GM12878 (cell line): ENCODE data around the gene MDM1. TPM values are rescaled to one million over a fixed set of nuclear protein-coding genes. Genes with fewer than 3 reads are reported as not detected.

Experiments used
- ATAC-seq: fragments of 200-7000 bp; cut with Tn5 transposase; 3 replicates; pipeline ENCODE4 v1.9.1; 2020; ENCODE audit warnings: mild to moderate bottlenecking, moderate library complexity
- BruUV-seq: library from RNA; stranded (reverse); fragments of 400-500 nt; replicated peaks from 2 replicates; lab custom pipeline; 2021; lab: Mats Ljungman, UMichigan
- CTCF ChIA-PET: fragments of 300-600 bp; sonication (Branson Sonifier 250); formaldehyde crosslinking; extraction: SDS; loops from one replicate; lab custom pipeline; 2021; ENCODE audit warnings: inconsistent platforms; lab: Yijun Ruan, JAX
- POLR2A ChIA-PET: fragments of 350-600 bp; formaldehyde crosslinking; extraction: SDS; loops from one replicate; lab custom pipeline; 2021; ENCODE audit warnings: inconsistent platforms; lab: Charles Lee
- RAD21 ChIA-PET: fragments of 300-600 bp; sonication (Branson Sonifier 250); formaldehyde crosslinking; loops from one replicate; lab custom pipeline; 2023; ENCODE audit warnings: antibody characterized with exemption; ENCODE audit not compliant: unreplicated experiment; lab: Charles Lee
- SMC1A ChIA-PET: fragments of 300-600 bp; sonication (Branson Sonifier 250); formaldehyde crosslinking; loops from one replicate; lab custom pipeline; 2023; ENCODE audit not compliant: unreplicated experiment, uncharacterized antibody; lab: Charles Lee
- DNase-seq: peaks from one replicate; pipeline ENCODE4 v3.0.0-alpha.2; 2011; ENCODE audit warnings: low read depth, low spot score
- FAIRE-seq: peaks from 3 replicates; lab custom pipeline; 2011; peaks lifted over from hg19 to GRCh38; lab: Jason Lieb, UNC
- H2AFZ ChIP-seq: 2 replicates; pipeline ENCODE4 v1.6.0; 2011; ENCODE audit warnings: low read depth, low read length, control low read depth; ENCODE audit not compliant: control insufficient read depth
- H3K27ac ChIP-seq: 2 replicates; pipeline ENCODE4 v1.5.1; 2011; ENCODE audit warnings: control low read depth; ENCODE audit not compliant: control insufficient read depth, insufficient read depth
- H3K27me3 ChIP-seq, 2 experiments: replicated peaks in 1 of 2; 2 replicates each; pipeline versions ENCODE4 v1.6.0 to v1.6.1; 2011; ENCODE audit warnings: low read length in 1 of 2; ENCODE audit not compliant: control insufficient read depth in 2 of 2, insufficient read depth in 2 of 2
- H3K36me3 ChIP-seq, 2 experiments: 2 replicates each; pipeline ENCODE4 v1.5.1; 2011; ENCODE audit warnings: low read length in 1 of 2; ENCODE audit not compliant: control insufficient read depth in 2 of 2, insufficient read depth in 2 of 2
- H3K4me1 ChIP-seq: 2 replicates; pipeline ENCODE4 v1.6.1; 2011; ENCODE audit warnings: mild to moderate bottlenecking, low read length, moderate library complexity, mixed read lengths; ENCODE audit not compliant: control insufficient read depth, insufficient read depth
- H3K4me2 ChIP-seq: 2 replicates; pipeline ENCODE4 v1.6.0; 2011; ENCODE audit warnings: control low read depth; ENCODE audit not compliant: control insufficient read depth, insufficient read depth
- H3K4me3 ChIP-seq: fragments of 200-600 bp; sonication (generic); 2 replicates; pipeline ENCODE4 v1.5.1; 2016
- H3K79me2 ChIP-seq: 2 replicates; pipeline ENCODE4 v1.6.0; 2011; ENCODE audit warnings: low read length; ENCODE audit not compliant: control insufficient read depth, insufficient read depth
- H3K9ac ChIP-seq: 2 replicates; pipeline ENCODE4 v1.8.0; 2011; ENCODE audit warnings: low read length, control low read depth, mixed read lengths; ENCODE audit not compliant: control insufficient read depth, insufficient read depth
- H3K9me3 ChIP-seq: replicated peaks from 3 replicates; pipeline ENCODE4 v1.5.1; 2011; ENCODE audit warnings: mild to moderate bottlenecking, low read length; ENCODE audit not compliant: control insufficient read depth, insufficient read depth
- H4K20me1 ChIP-seq: 2 replicates; pipeline ENCODE4 v1.6.0; 2011; ENCODE audit not compliant: control insufficient read depth, insufficient read depth
- ATF2 ChIP-seq: IDR thresholded peaks from 2 replicates; pipeline ENCODE4 v1.6.1; 2012; ENCODE audit warnings: low read length, inconsistent platforms
- CBX3 ChIP-seq: fragments of 200-600 bp; sonication (generic); IDR thresholded peaks from 2 replicates; pipeline ENCODE4 v1.6.1; 2016; ENCODE audit warnings: low read depth, borderline replicate concordance
- CHD1 ChIP-seq: IDR thresholded peaks from 2 replicates; pipeline ENCODE4 v1.6.1; 2012; ENCODE audit warnings: low read depth, low read length, improper control_type of control experiment
- CUX1 ChIP-seq: IDR thresholded peaks from 2 replicates; pipeline ENCODE4 v1.6.1; 2012; ENCODE audit warnings: improper control_type of control experiment, low read depth, low read length; ENCODE audit not compliant: insufficient replicate concordance
- DPF2 ChIP-seq: fragments of 450-650 bp; IDR thresholded peaks from 2 replicates; pipeline ENCODE4 v1.6.1; 2017; ENCODE audit warnings: mild to moderate bottlenecking
- RB1 ChIP-seq: fragments of 450-650 bp; formaldehyde crosslinking; IDR thresholded peaks from 2 replicates; pipeline ENCODE4 v1.6.1; 2017; ENCODE audit warnings: mild to moderate bottlenecking, borderline replicate concordance
- TARDBP ChIP-seq: IDR thresholded peaks from 2 replicates; pipeline ENCODE4 v1.6.1; 2016; ENCODE audit warnings: borderline replicate concordance
- WGBS: methylation state at CpG from one replicate; pipeline ENCODE4 v1.1.6; 2016; ENCODE audit warnings: low lambda C conversion rate; ENCODE audit not compliant: insufficient replicate concordance, insufficient coverage; ENCODE audit errors: missing lambda C conversion rate; 5-methylcytosine and 5-hydroxymethylcytosine counted together
- in situ Hi-C: fragments of 300-500 bp; cut with MboI; formaldehyde crosslinking; loops from 9 replicates; pipeline ENCODE4 v1.14.3; 2018; ENCODE audit warnings: mixed read lengths
- intact Hi-C: fragments of 100-400 bp; cut with micrococcal nuclease; formaldehyde crosslinking; loops from one replicate; pipeline ENCODE4 v1.14.2; 2022; ENCODE audit not compliant: unreplicated experiment
- polyA plus RNA-seq, 11 experiments: library from polyadenylated mRNA; depleted of rRNA in 4 of 11; unstranded in 6 of 11; stranded (reverse) in 5 of 11; fragments of >200 nt; fragmentation: Nextera tagmentation in 4 of 11; fragmentation: Illumina TruSeq in 1 of 11; extraction: Ambion mirVana in 4 of 11; extraction: Trizol in 1 of 11; gene quantifications; 1 replicate in 1 of 11; 2 replicates in 10 of 11; pipeline versions ENCODE4 v1.2.1 to v1.2.3, GENCODE V29; 2011 to 2016; ENCODE audit warnings: inconsistent platforms in 2 of 11, missing spikeins in 2 of 11, low read depth in 1 of 11
- total RNA-seq, 4 experiments: library from RNA; depleted of rRNA in 3 of 4; stranded (reverse); fragments of >200 nt in 3 of 4; fragmentation: Illumina TruSeq in 1 of 4; extraction: Trizol in 1 of 4; gene quantifications; 2 replicates each; pipeline versions ENCODE4 v1.2.1 to v1.2.3, GENCODE V29; 2013 to 2021

MDM1 gene
- total and polyA plus RNA-seq, 10 of the 15 experiments (the other 5 are each of a cell fraction or from before 2014, with no cell fraction given), result 10.1 to 25.3 (median 16.5) TPM

GRCh38 chr12:68378872-68379606, 46.9 kb upstream of the MDM1 start:
- DNase-seq (no peak), FAIRE-seq (no peak)
- peaks cover 25% of the 10 kb centered on the region for H3K4me1 ChIP-seq
- H3K4me3 ChIP-seq, result no peak overlapping the region
- no peak overlapping the region for H3K4me2 ChIP-seq
- CTCF ChIA-PET, result interaction anchor here (1.1 to 1.8 kb wide), 2 partner anchors 12 to 20 kb away, joined by 5 to 9 read pairs; no protein-coding TSS in a partner anchor
- BruUV-seq, result no TSS peak
- H2AFZ ChIP-seq, result no peak overlapping the region
- H4K20me1 ChIP-seq, result no peaks in the 10 kb centered on the region
- no peak overlapping the region for H3K9ac ChIP-seq
- no peaks in the 10 kb centered on the region; the same call in 2 of the 3 replicates for H3K9me3 ChIP-seq
- H3K36me3 ChIP-seq, result no peaks in the 10 kb centered on the region
- 84% methylated on average over 5 of the region's 5 CpGs for WGBS
- intact Hi-C loops, result no loop called here
- no peak for TF ChIP-seq RB1
- TF ChIP-seq CBX3, result no peak
- TF ChIP-seq, all 136 proteins: peak for 0
- SMC1A ChIA-PET, result interaction anchor here (0.7 to 10.2 kb wide), 10 partner anchors 14 to 309 kb away, joined by 3 to 153 read pairs (median 6); no protein-coding TSS in a partner anchor
- H3K79me2 ChIP-seq, result no peaks in the 10 kb centered on the region
- ATAC-seq, result no peak
- in situ Hi-C loops, result no loop called here
- POLR2A ChIA-PET, result interaction anchor here (0.5 to 1.4 kb wide), 3 partner anchors 8 to 247 kb away, joined by 3 to 5 read pairs (median 4); no protein-coding TSS in a partner anchor
- RAD21 ChIA-PET, result interaction anchor here (1.2 to 1.4 kb wide), 2 partner anchors 61 to 429 kb away, joined by 3 read pairs; partner anchors contain the start of gene MDM2
- no peak overlapping the region for H3K27ac ChIP-seq
- H3K27me3 ChIP-seq, result no peaks in the 10 kb centered on the region

GRCh38 chr12:68377881-68378280, 45.7 kb upstream of the MDM1 start:
- Histone ChIP-seq H3K4me1 (peaks cover 34% of the 10 kb centered on the region), H3K27me3 (no peaks in the 10 kb centered on the region), H3K4me2 (no peak overlapping the region), H3K79me2 (no peaks in the 10 kb centered on the region), H3K36me3 (no peaks in the 10 kb centered on the region), H3K9ac (no peak overlapping the region), H3K27ac (no peak overlapping the region), H2AFZ (no peak overlapping the region), H3K9me3 (no peaks in the 10 kb centered on the region), H3K4me3 (no peak overlapping the region), H4K20me1 (no peaks in the 10 kb centered on the region)
- TF ChIP-seq DPF2 (no peak), TARDBP (no peak), CHD1 (no peak), ATF2 (no peak), CUX1 (no peak)
- WGBS, result 98% methylated on average over 3 of the region's 3 CpGs
- in situ Hi-C loops, result no loop called here
- no peak for DNase-seq
- CTCF ChIA-PET, result interaction anchor here (1.1 to 1.2 kb wide), 2 partner anchors 10 to 120 kb away, joined by 3 read pairs; no protein-coding TSS in a partner anchor
- SMC1A ChIA-PET, result interaction anchor here (1.0 to 10.2 kb wide), 8 partner anchors 7 to 103 kb away, joined by 4 to 153 read pairs (median 40); no protein-coding TSS in a partner anchor
- no peak for ATAC-seq
- POLR2A ChIA-PET, result interaction anchor here (0.6 to 1.3 kb wide), 6 partner anchors 15 to 235 kb away, joined by 3 to 11 read pairs (median 4); no protein-coding TSS in a partner anchor
- intact Hi-C loops, result no loop called here
- RAD21 ChIA-PET, result interaction anchor here (0.7 to 5.8 kb wide), 7 partner anchors 13 to 430 kb away, joined by 3 to 58 read pairs (median 3); partner anchors contain the start of gene MDM2
- no peak for FAIRE-seq
- BruUV-seq, result no TSS peak
